HepG2 (cell line): ENCODE data around the gene USP1. TPM values are rescaled to one million over a fixed set of nuclear protein-coding genes. Genes with fewer than 3 reads are reported as not detected.

ENCODE experiments used
- ATAC-seq: fragments of 200-7000 bp; cut with Tn5 transposase; 3 replicates; pipeline ENCODE4 v1.9.1; 2020; ENCODE audit warnings: mild to moderate bottlenecking, moderate library complexity
- BruUV-seq: library from RNA; stranded (reverse); fragments of 400-500 nt; replicated peaks from 2 replicates; lab custom pipeline; 2021; lab: Mats Ljungman, UMichigan
- CTCF ChIA-PET: fragments of 300-600 bp; formaldehyde crosslinking; extraction: SDS; loops from one replicate; lab custom pipeline; 2021; ENCODE audit warnings: low total read pairs, inconsistent platforms, low intra/inter-chr PET ratio; lab: Yijun Ruan, JAX
- POLR2A ChIA-PET: fragments of 350-600 bp; sonication (Branson Sonifier 250); formaldehyde crosslinking; loops from one replicate; lab custom pipeline; 2020; ENCODE audit warnings: antibody characterized with exemption, inconsistent platforms; lab: Yijun Ruan, JAX
- DNase-seq: peaks from one replicate; pipeline ENCODE4 v3.0.0-alpha.2; 2015; ENCODE audit warnings: low spot score
- FAIRE-seq: peaks from 3 replicates; lab custom pipeline; 2011; peaks lifted over from hg19 to GRCh38; lab: Jason Lieb, UNC
- H2AFZ ChIP-seq: one replicate; pipeline ENCODE4 v1.6.1; 2011; ENCODE audit warnings: low read length, inconsistent platforms
- H3K27ac ChIP-seq: fragments of 300-600 bp; 3 replicates; pipeline ENCODE4 v1.8.0; 2011; ENCODE audit warnings: mixed run types, mild to moderate bottlenecking, mixed read lengths, low read length, inconsistent platforms; ENCODE audit not compliant: insufficient read depth; ENCODE audit errors: extremely low read length
- H3K27me3 ChIP-seq, 2 experiments: fragments of 200-600 bp in 1 of 2; 2 replicates in 1 of 2; 3 replicates in 1 of 2; pipeline versions ENCODE4 v1.6.0 to v1.8.0; 2011; ENCODE audit warnings: low read length in 2 of 2, mild to moderate bottlenecking in 2 of 2, moderate library complexity in 2 of 2, inconsistent platforms in 1 of 2; ENCODE audit not compliant: insufficient read depth in 2 of 2, control insufficient read depth in 1 of 2
- H3K36me3 ChIP-seq, 2 experiments: fragments of 200-600 bp in 1 of 2; replicated peaks in 1 of 2; 2 replicates in 1 of 2; 3 replicates in 1 of 2; pipeline versions ENCODE4 v1.5.1 to v1.8.0; 2011; ENCODE audit warnings: low read length in 2 of 2, inconsistent platforms in 1 of 2; ENCODE audit not compliant: insufficient read depth in 2 of 2, control insufficient read depth in 1 of 2
- H3K4me1 ChIP-seq: 2 replicates; pipeline ENCODE4 v1.5.1; 2012; ENCODE audit warnings: low read length, inconsistent platforms; ENCODE audit not compliant: insufficient read depth
- H3K4me2 ChIP-seq: 2 replicates; pipeline ENCODE4 v1.6.0; 2011; ENCODE audit warnings: low read depth, low read length, inconsistent platforms
- H3K4me3 ChIP-seq, 3 experiments: fragments of 200-600 bp in 1 of 3; sonication (generic), shearing (Covaris generic) in 1 of 3; replicated peaks in 1 of 3; 2 replicates each; pipeline ENCODE4 v1.5.1; 2011 to 2016; ENCODE audit warnings: low read length in 3 of 3, inconsistent platforms in 2 of 3, low read depth in 2 of 3, mild to moderate bottlenecking in 2 of 3, control low read depth in 1 of 3, mixed read lengths in 1 of 3; ENCODE audit not compliant: insufficient read depth in 1 of 3
- H3K79me2 ChIP-seq: one replicate; pipeline ENCODE4 v1.6.1; 2011; ENCODE audit warnings: low read length, inconsistent platforms; ENCODE audit not compliant: insufficient read depth
- H3K9ac ChIP-seq: 2 replicates; pipeline ENCODE4 v1.6.0; 2011; ENCODE audit warnings: mild to moderate bottlenecking, low read depth, low read length, inconsistent platforms; ENCODE audit not compliant: insufficient read depth
- H3K9me3 ChIP-seq: 2 replicates; pipeline ENCODE4 v1.5.1; 2012; ENCODE audit warnings: mild to moderate bottlenecking, low read length
- H4K20me1 ChIP-seq: 2 replicates; pipeline ENCODE4 v1.6.0; 2011; ENCODE audit warnings: inconsistent platforms, mild to moderate bottlenecking, low read length, moderate library complexity; ENCODE audit not compliant: insufficient read depth
- HMGXB4 ChIP-seq, 2 experiments: sonication (generic) in 1 of 2; formaldehyde crosslinking in 1 of 2; IDR thresholded peaks; 2 replicates each; pipeline versions ENCODE4 v1.4.0 to v1.6.1; 2018 to 2020; ENCODE audit warnings: missing genetic modification reagents in 2 of 2, borderline replicate concordance in 1 of 2, low read depth in 1 of 2, mild to moderate bottlenecking in 1 of 2, missing biosample characterization in 1 of 2
- NR3C1 ChIP-seq: sonication (generic); formaldehyde crosslinking; IDR thresholded peaks from 2 replicates; pipeline ENCODE4 v1.4.0; 2020; ENCODE audit warnings: missing genetic modification reagents
- PLRG1 ChIP-seq: fragments of 450-650 bp; conservative IDR thresholded peaks from 2 replicates; pipeline ENCODE4 v1.6.1; 2016
- PPARG ChIP-seq: conservative IDR thresholded peaks from 2 replicates; pipeline ENCODE4 v1.6.1; 2016; ENCODE audit warnings: missing biosample characterization, missing genetic modification reagents
- RFX1 ChIP-seq: fragments of 450-650 bp; IDR thresholded peaks from 2 replicates; pipeline ENCODE4 v1.6.1; 2017
- STAT6 ChIP-seq: sonication (generic); formaldehyde crosslinking; IDR thresholded peaks from 2 replicates; pipeline ENCODE4 v1.4.0; 2020; ENCODE audit warnings: missing genetic modification reagents, mild to moderate bottlenecking, borderline replicate concordance
- TBX2 ChIP-seq: sonication (generic); formaldehyde crosslinking; IDR thresholded peaks from 2 replicates; pipeline ENCODE4 v1.5.0; 2020; ENCODE audit warnings: missing genetic modification reagents, mild to moderate bottlenecking, borderline replicate concordance
- YY1 ChIP-seq: IDR thresholded peaks from 2 replicates; pipeline ENCODE4 v1.6.1; 2011; ENCODE audit warnings: low read length, low read depth, moderate library complexity, mild to moderate bottlenecking; ENCODE audit not compliant: insufficient read depth, insufficient replicate concordance
- ZKSCAN1 ChIP-seq: fragments of 150-350 bp; IDR thresholded peaks from 2 replicates; pipeline ENCODE4 v1.6.1; 2014; ENCODE audit warnings: low read length
- ZNF33B ChIP-seq: sonication (generic); formaldehyde crosslinking; IDR thresholded peaks from 2 replicates; pipeline ENCODE4 v1.5.1; 2020; ENCODE audit warnings: mild to moderate bottlenecking, missing genetic modification reagents
- ZNF512 ChIP-seq: sonication (generic); formaldehyde crosslinking; IDR thresholded peaks from 2 replicates; pipeline ENCODE4 v1.4.0; 2020; ENCODE audit warnings: mild to moderate bottlenecking, missing genetic modification reagents
- ZNF615 ChIP-seq: sonication (generic); formaldehyde crosslinking; IDR thresholded peaks from 2 replicates; pipeline ENCODE4 v1.5.0; 2020; ENCODE audit warnings: mild to moderate bottlenecking, missing genetic modification reagents, borderline replicate concordance
- ZNF746 ChIP-seq: sonication (generic); formaldehyde crosslinking; IDR thresholded peaks from 2 replicates; pipeline ENCODE4 v1.8.0; 2022; ENCODE audit warnings: mild to moderate bottlenecking, missing genetic modification reagents
- ZSCAN22 ChIP-seq: sonication (generic); formaldehyde crosslinking; IDR thresholded peaks from 2 replicates; pipeline ENCODE4 v1.4.0; 2020; ENCODE audit warnings: mild to moderate bottlenecking, missing genetic modification reagents
- ZUFSP ChIP-seq: sonication (generic); formaldehyde crosslinking; IDR thresholded peaks from 2 replicates; pipeline ENCODE4 v1.9.0; 2021; ENCODE audit warnings: missing genetic modification reagents, mild to moderate bottlenecking, borderline replicate concordance
- WGBS: methylation state at CpG from one replicate; pipeline ENCODE4 v1.1.6; 2017; ENCODE audit warnings: low lambda C conversion rate; 5-methylcytosine and 5-hydroxymethylcytosine counted together
- in situ Hi-C: cut with HindIII; loops from 2 replicates; pipeline ENCODE4 v1.10.0; 2017; ENCODE audit warnings: low pct_unique_long_range_greater_than_20kb; ENCODE audit not compliant: extremely low pct_ligation_motif_present
- intact Hi-C: fragments of 100-400 bp; cut with micrococcal nuclease; formaldehyde crosslinking; loops from one replicate; pipeline ENCODE4 v1.10.0; 2022; ENCODE audit not compliant: unreplicated experiment
- polyA plus RNA-seq, 8 experiments: library from polyadenylated mRNA; depleted of rRNA in 3 of 8; stranded (reverse) in 7 of 8; unstranded in 1 of 8; fragments of >200 nt; fragmentation: Illumina TruSeq in 4 of 8; extraction: Trizol in 4 of 8; gene quantifications; 2 replicates each; pipeline versions ENCODE4 v1.2.1 to v1.2.3, GENCODE V29; 2011 to 2016; ENCODE audit warnings: low read depth in 4 of 8, missing spikeins in 1 of 8, mixed read lengths in 1 of 8; ENCODE audit not compliant: insufficient read depth in 1 of 8
- total RNA-seq, 5 experiments: library from RNA; depleted of rRNA; stranded (reverse); fragments of >200 nt; fragmentation: Illumina TruSeq; extraction: Trizol; gene quantifications; 2 replicates each; pipeline ENCODE4 v1.2.3, GENCODE V29; 2016; ENCODE audit warnings: low read depth in 1 of 5

The USP1 gene
- total and polyA plus RNA-seq, 2 of the 13 experiments (the other 11 are each of a cell fraction or from before 2014, with no cell fraction given), result 9.0 to 64.6 TPM

GRCh38 chr1:62444701-62445100 lies 7.9 kb downstream of the USP1 start:
- no peak overlapping the region for H3K4me2 ChIP-seq
- CTCF ChIA-PET, result no interaction called here
- no peak overlapping the region for H2AFZ ChIP-seq
- FAIRE-seq (no peak), DNase-seq (no peak), ATAC-seq (no peak)
- TSS peak; percentile 9 for BruUV-seq
- peaks cover 45% of the 10 kb centered on the region for H3K79me2 ChIP-seq
- no peak overlapping the region for H3K4me3 ChIP-seq
- H3K9me3 ChIP-seq, result no peaks in the 10 kb centered on the region
- TF ChIP-seq ZNF746 (CRISPR knock-in tag) (no peak), ZNF512 (CRISPR knock-in tag) (no peak), TBX2 (CRISPR knock-in tag) (no peak), ZNF33B (CRISPR knock-in tag) (no peak), YY1 (no peak), RFX1 (no peak), HMGXB4 (CRISPR knock-in tag; IDR thresholded peaks at IDR 0.05; ENCODE audit: borderline replicate concordance in 1 of 2, low read depth in 1 of 2) (no peak), STAT6 (no peak), PPARG (CRISPR knock-in tag) (no peak), NR3C1 (CRISPR knock-in tag) (no peak), ZSCAN22 (CRISPR knock-in tag) (no peak), ZUFSP (CRISPR knock-in tag) (no peak), ZNF615 (CRISPR knock-in tag) (no peak), ZKSCAN1 (no peak), PLRG1 (no peak)
- TF ChIP-seq, all 625 proteins: peak for 0
- Histone ChIP-seq H4K20me1 (no peaks in the 10 kb centered on the region), H3K27me3 (no peaks in the 10 kb centered on the region), H3K9ac (no peak overlapping the region), H3K4me1 (peaks cover 19% of the 10 kb centered on the region), H3K27ac (no peak overlapping the region), H3K36me3 (peaks cover 9 to 79% of the 10 kb centered on the region in 2 experiments)
- POLR2A ChIA-PET, result no interaction called here
- 100% methylated on average over 1 of the region's 1 CpG for WGBS
- in situ Hi-C loops, result no loop called here
- intact Hi-C loops, result no loop called here
